GM12878 (cell line): ENCODE data around the gene PIK3C3.

Source experiments
- ASH2L ChIP-seq: fragments of 300-600, 200-600 bp; sonication (generic); IDR thresholded peaks from 2 replicates; pipeline ENCODE4 v1.6.1; 2017; ENCODE audit warnings: low read depth, mild to moderate bottlenecking, borderline replicate concordance
- ATF2 ChIP-seq: IDR thresholded peaks from 2 replicates; pipeline ENCODE4 v1.6.1; 2012; ENCODE audit warnings: low read length, inconsistent platforms
- BCL3 ChIP-seq: IDR thresholded peaks from 2 replicates; pipeline ENCODE4 v1.6.1; 2011; ENCODE audit warnings: borderline replicate concordance, low read depth, mild to moderate bottlenecking, moderate library complexity, low read length; ENCODE audit not compliant: insufficient read depth, poor library complexity, severe bottlenecking
- CTCF ChIP-seq, 3 experiments: IDR thresholded peaks in 2 of 3; conservative IDR thresholded peaks in 1 of 3; 2 replicates each; pipeline ENCODE4 v1.5.1; 2011; ENCODE audit warnings: low read depth in 3 of 3, low read length in 3 of 3, mild to moderate bottlenecking in 3 of 3, control low read depth in 2 of 3, moderate library complexity in 2 of 3, inconsistent platforms in 1 of 3, mixed read lengths in 1 of 3; ENCODE audit not compliant: control insufficient read depth in 2 of 3, insufficient read depth in 1 of 3; ENCODE audit errors: extremely low read depth in 1 of 3
- FOXM1 ChIP-seq: IDR thresholded peaks from 2 replicates; pipeline ENCODE4 v1.6.1; 2012; ENCODE audit warnings: low read depth, mild to moderate bottlenecking, inconsistent platforms, low read length, moderate library complexity
- MYC ChIP-seq: IDR thresholded peaks from 2 replicates; pipeline ENCODE4 v1.6.1; 2011; ENCODE audit warnings: mild to moderate bottlenecking, low read length, moderate library complexity, inconsistent platforms; ENCODE audit not compliant: insufficient read depth, insufficient replicate concordance, insufficient read length, severe bottlenecking
- NFYA ChIP-seq: IDR thresholded peaks from 2 replicates; pipeline ENCODE4 v1.6.1; 2011; ENCODE audit warnings: low read depth, mild to moderate bottlenecking, low read length, improper control_type of control experiment, borderline replicate concordance
- PAX5 ChIP-seq: IDR thresholded peaks from 2 replicates; pipeline ENCODE4 v1.6.1; 2011; ENCODE audit warnings: low read depth, low read length, borderline replicate concordance
- POLR2A ChIP-seq: IDR thresholded peaks from 2 replicates; pipeline ENCODE4 v1.6.1; 2011; ENCODE audit warnings: low read depth, mild to moderate bottlenecking, low read length
- POLR2AphosphoS5 ChIP-seq: IDR thresholded peaks from 2 replicates; pipeline ENCODE4 v1.6.1; 2011; ENCODE audit warnings: mild to moderate bottlenecking, low read length, inconsistent platforms
- RAD21 ChIP-seq: IDR thresholded peaks from 2 replicates; pipeline ENCODE4 v1.6.1; 2011; ENCODE audit warnings: mild to moderate bottlenecking, low read depth, low read length, moderate library complexity; ENCODE audit not compliant: insufficient read depth
- SPI1 ChIP-seq: IDR thresholded peaks from 2 replicates; pipeline ENCODE4 v1.6.1; 2011; ENCODE audit warnings: low read depth, mild to moderate bottlenecking, low read length, moderate library complexity, borderline replicate concordance; ENCODE audit not compliant: insufficient read depth
- TCF12 ChIP-seq: IDR thresholded peaks from 2 replicates; pipeline ENCODE4 v1.6.1; 2011; ENCODE audit warnings: low read depth, mild to moderate bottlenecking, low read length
- ZNF274 ChIP-seq: IDR thresholded peaks from one replicate; pipeline ENCODE4 v1.8.0; 2011; ENCODE audit not compliant: insufficient read length, insufficient read depth

GRCh38 chr18:42069036-42069435 is 114.0 kb downstream of the PIK3C3 start:
- TF ChIP-seq CTCF (IDR thresholded peaks at IDR 0.05 in 2 of 3, conservative IDR thresholded peaks at IDR 0.05 in 1 of 3; ENCODE audit: control insufficient read depth in 2 of 3, extremely low read depth in 1 of 3, insufficient read depth in 1 of 3, low read depth in 3 of 3, low read length in 3 of 3) (no peak), PAX5 (no peak), MYC (no peak), POLR2A (no peak), SPI1 (no peak), BCL3 (no peak), NFYA (no peak), ZNF274 (no peak), ATF2 (no peak), ASH2L (no peak), FOXM1 (no peak), POLR2AphosphoS5 (no peak), TCF12 (no peak), RAD21 (no peak)
